PC-9 (cell line): ENCODE data around the gene CST2. TPM values are rescaled to one million over a fixed set of nuclear protein-coding genes. Genes with fewer than 3 reads are reported as not detected.

Source experiments
- BruUV-seq: library from RNA; stranded (reverse); fragments of 400-500 nt; replicated peaks from 2 replicates; lab custom pipeline; 2021; lab: Mats Ljungman, UMichigan
- CTCF ChIA-PET: fragments of 300-600 bp; sonication (Branson Sonifier 250); formaldehyde crosslinking; loops from one replicate; lab custom pipeline; 2022; ENCODE audit warnings: antibody characterized with exemption; lab: Charles Lee
- POLR2A ChIA-PET: fragments of 300-600 bp; sonication (Branson Sonifier 250); formaldehyde crosslinking; loops from one replicate; lab custom pipeline; 2022; ENCODE audit warnings: antibody characterized with exemption; ENCODE audit not compliant: unreplicated experiment; lab: Charles Lee
- DNase-seq, 2 experiments: peaks; one replicate each; pipeline versions ENCODE4 v3.0.0 to v3.0.0-alpha.2; 2015 to 2022; ENCODE audit warnings: mixed read lengths in 1 of 2
- H2AFZ ChIP-seq: fragments of 200-600 bp; sonication (generic); 2 replicates; pipeline ENCODE4 v1.8.1; 2017; ENCODE audit warnings: antibody characterized with exemption
- H3F3A ChIP-seq: fragments of 200-600 bp; sonication (generic); 2 replicates; pipeline ENCODE4 v1.8.1; 2017; ENCODE audit warnings: antibody characterized with exemption, mild to moderate bottlenecking, low read depth; ENCODE audit not compliant: insufficient read depth
- H3K27ac ChIP-seq: fragments of 200-600 bp; sonication (generic); 2 replicates; pipeline ENCODE4 v1.6.1; 2016; ENCODE audit warnings: mixed run types
- H3K27me3 ChIP-seq: fragments of 200-600 bp; sonication (generic); 2 replicates; pipeline ENCODE4 v1.6.1; 2016; ENCODE audit warnings: low read depth, mixed run types; ENCODE audit not compliant: insufficient read depth
- H3K36me3 ChIP-seq: fragments of 200-600 bp; sonication (generic); 2 replicates; pipeline ENCODE4 v1.6.1; 2016; ENCODE audit warnings: low read depth, mixed run types
- H3K4me1 ChIP-seq: fragments of 200-600 bp; sonication (generic); replicated peaks from 2 replicates; pipeline ENCODE4 v1.6.1; 2016; ENCODE audit warnings: mixed run types; ENCODE audit not compliant: insufficient read depth
- H3K4me2 ChIP-seq: fragments of 200-600 bp; sonication (generic); 2 replicates; pipeline ENCODE4 v1.6.1; 2017; ENCODE audit warnings: mixed run types
- H3K4me3 ChIP-seq: fragments of 200-600 bp; sonication (generic); 2 replicates; pipeline ENCODE4 v1.6.1; 2016; ENCODE audit warnings: mixed run types
- H3K79me2 ChIP-seq: fragments of 200-600 bp; sonication (generic); 2 replicates; pipeline ENCODE4 v1.6.1; 2017; ENCODE audit warnings: low read depth, mixed run types
- H3K9me2 ChIP-seq: fragments of 200-600 bp; sonication (generic); 2 replicates; pipeline ENCODE4 v1.8.1; 2017; ENCODE audit warnings: mild to moderate bottlenecking; ENCODE audit not compliant: insufficient read depth
- H3K9me3 ChIP-seq: fragments of 200-600 bp; sonication (generic); 2 replicates; pipeline ENCODE4 v1.8.1; 2016; ENCODE audit warnings: low read depth; ENCODE audit not compliant: insufficient read depth
- H4K20me1 ChIP-seq: fragments of 200-600 bp; sonication (generic); 2 replicates; pipeline ENCODE4 v1.8.1; 2017; ENCODE audit not compliant: insufficient read depth
- CTCF ChIP-seq: fragments of 200-600 bp; sonication (generic); conservative IDR thresholded peaks from 2 replicates; pipeline ENCODE4 v1.6.1; 2017; ENCODE audit warnings: mixed run types, antibody characterized with exemption, mild to moderate bottlenecking, moderate library complexity
- EZH2 ChIP-seq: fragments of 200-600 bp; sonication (generic); IDR thresholded peaks from 2 replicates; pipeline ENCODE4 v1.8.0; 2017; ENCODE audit warnings: antibody characterized with exemption, low read depth
- intact Hi-C: fragments of 100-400 bp; cut with micrococcal nuclease; formaldehyde crosslinking; loops from one replicate; pipeline ENCODE4 v1.10.0; 2022; ENCODE audit not compliant: unreplicated experiment
- total RNA-seq: library from RNA; stranded (reverse); gene quantifications from 2 replicates; pipeline ENCODE4 v1.2.3, GENCODE V29; 2021

Gene CST2
- total RNA-seq, 1 experiment from 2014 or later = not detected

GRCh38 chr20:23794841-23795240 lies 31.7 kb downstream of the CST2 start:
- H2AFZ ChIP-seq = no peak overlapping the region
- CTCF ChIA-PET = interaction anchor here (0.6 kb wide), 1 partner anchor 346 kb away, joined by 3 read pairs; no protein-coding TSS in a partner anchor
- H3K27ac ChIP-seq = peak overlapping the region; percentile 86
- no peaks in the 10 kb centered on the region for H3K27me3 ChIP-seq
- POLR2A ChIA-PET = no interaction called here
- peak in 1 of 2 experiments; percentile 43 for DNase-seq
- peaks cover 28% of the 10 kb centered on the region for H3K4me1 ChIP-seq
- H3K9me2 ChIP-seq = no peaks in the 10 kb centered on the region
- no peak overlapping the region for H3K4me3 ChIP-seq
- H3F3A ChIP-seq = peaks cover 7% of the 10 kb centered on the region
- H3K36me3 ChIP-seq = no peaks in the 10 kb centered on the region
- 0 out of 2 replicates have a peak, but pooled peaks cover 2% of the 10 kb centered on the region for H3K9me3 ChIP-seq
- H4K20me1 ChIP-seq = no peaks in the 10 kb centered on the region
- no TSS peak for BruUV-seq
- TF ChIP-seq CTCF (no peak), EZH2 (no peak)
- peak overlapping the region; percentile 60 for H3K4me2 ChIP-seq
- no peaks in the 10 kb centered on the region for H3K79me2 ChIP-seq
- intact Hi-C loops = loop anchor here (5.0 kb wide), 1 partner anchor 142 kb away; no protein-coding TSS in a partner anchor

DNA sequence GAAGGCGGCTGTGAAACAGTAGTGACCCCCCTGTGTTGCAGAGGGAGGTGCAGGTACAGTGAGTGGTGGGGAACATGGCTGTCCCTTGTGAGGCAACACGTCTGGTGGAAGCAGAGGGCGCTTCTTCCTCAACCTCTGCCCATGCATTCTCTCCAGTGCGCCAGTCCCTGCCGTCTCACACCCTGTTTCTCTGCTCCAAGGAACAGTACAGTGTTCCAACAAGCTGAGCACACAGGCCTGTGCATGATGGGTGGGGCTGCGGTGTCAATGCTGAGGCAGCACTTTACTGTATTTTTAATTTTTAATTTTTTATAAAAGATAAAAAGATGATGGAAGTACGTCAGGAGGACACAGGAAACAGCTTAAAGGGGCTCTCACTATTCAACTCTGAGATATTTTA lies 32.5 kb downstream of the CST2 start:
- CTCF ChIA-PET = no interaction called here
- DNase-seq = no peak
- no peaks in the 10 kb centered on the region for H3K79me2 ChIP-seq
- no peak overlapping the region for H3K4me2 ChIP-seq
- no peak overlapping the region for H3K27ac ChIP-seq
- no peak overlapping the region for H3K4me3 ChIP-seq
- no peaks in the 10 kb centered on the region for H3K9me2 ChIP-seq
- POLR2A ChIA-PET = no interaction called here
- no peaks in the 10 kb centered on the region for H3K27me3 ChIP-seq
- no peaks in the 10 kb centered on the region for H3K36me3 ChIP-seq
- H3K9me3 ChIP-seq = 0 out of 2 replicates have a peak, but pooled peaks cover 2% of the 10 kb centered on the region
- H3F3A ChIP-seq = peaks cover 7% of the 10 kb centered on the region
- BruUV-seq = no TSS peak
- intact Hi-C loops = no loop called here
- H2AFZ ChIP-seq = no peak overlapping the region
- no peak for TF ChIP-seq EZH2
- no peak for TF ChIP-seq CTCF
- no peaks in the 10 kb centered on the region for H4K20me1 ChIP-seq
- H3K4me1 ChIP-seq = peaks cover 28% of the 10 kb centered on the region

- no peak for TF ChIP-seq EZH2
- no peak for TF ChIP-seq CTCF
- POLR2A ChIA-PET = no interaction called here
- Histone ChIP-seq H3K4me3 (no peak overlapping the region), H3K4me1 (no peaks in the 10 kb centered on the region), H3K27ac (no peak overlapping the region), H3K27me3 (no peaks in the 10 kb centered on the region), H3K4me2 (no peak overlapping the region), H3K79me2 (no peaks in the 10 kb centered on the region), H3K9me2 (no peaks in the 10 kb centered on the region), H3K9me3 (no peaks in the 10 kb centered on the region), H3F3A (no peaks in the 10 kb centered on the region; the same call in 1 of the 2 replicates), H2AFZ (no peak overlapping the region), H4K20me1 (no peaks in the 10 kb centered on the region), H3K36me3 (no peaks in the 10 kb centered on the region)
- intact Hi-C loops = loop anchor here (5.0 to 10.0 kb wide), 4 partner anchors 56 to 1209 kb away; partner anchors contain the start of gene APMAP
- no peak for DNase-seq
- no TSS peak for BruUV-seq
- CTCF ChIA-PET = no interaction called here
Observed at GRCh38 chr20:23783447-23783846, 43.1 kb downstream of the CST2 start.
